Caco-2 (cell line): ENCODE results near the gene ZFP91. TPM values are rescaled to one million over a fixed set of nuclear protein-coding genes. Genes with fewer than 3 reads are reported as not detected.

Experiments used
- BruUV-seq: library from RNA; stranded (reverse); fragments of 400-500 nt; replicated peaks from 2 replicates; lab custom pipeline; 2021; lab: Mats Ljungman, UMichigan
- CTCF ChIA-PET: fragments of 300-600 bp; sonication (Branson Sonifier 250); formaldehyde crosslinking; loops from one replicate; lab custom pipeline; 2022; ENCODE audit warnings: antibody characterized with exemption; lab: Charles Lee
- POLR2A ChIA-PET: fragments of 300-600 bp; sonication (Branson Sonifier 250); formaldehyde crosslinking; loops from one replicate; lab custom pipeline; 2022; ENCODE audit warnings: antibody characterized with exemption; lab: Charles Lee
- DNase-seq, 2 experiments: peaks; one replicate each; pipeline versions ENCODE4 v3.0.0 to v3.0.0-alpha.2; 2020 to 2022
- H3K27me3 ChIP-seq: replicated peaks from 2 replicates; pipeline ENCODE4 v1.6.0; 2011; ENCODE audit warnings: low read length; ENCODE audit not compliant: control insufficient read depth, insufficient read depth
- H3K36me3 ChIP-seq: 2 replicates; pipeline ENCODE4 v1.5.1; 2011; ENCODE audit warnings: low read length; ENCODE audit not compliant: control insufficient read depth, insufficient read depth
- H3K4me1 ChIP-seq: fragments of 250-450 bp; sonication (Bioruptor Pico); 2 replicates; pipeline ENCODE4 v1.5.1; 2020; ENCODE audit warnings: mild to moderate bottlenecking
- H3K4me3 ChIP-seq: 2 replicates; pipeline ENCODE4 v1.5.1; 2011; ENCODE audit warnings: low read depth, mild to moderate bottlenecking, control low read depth, low read length
- H3K9me3 ChIP-seq: fragments of 250-450 bp; sonication (Bioruptor Pico); 2 replicates; pipeline ENCODE4 v1.5.1; 2020; ENCODE audit warnings: mild to moderate bottlenecking, moderate library complexity
- H3K27ac Mint-ChIP-seq: one replicate; pipeline ENCODE4 v1.8.0; 2022; ENCODE audit warnings: mixed read lengths; ENCODE audit not compliant: unreplicated experiment
- H3K27me3 Mint-ChIP-seq: one replicate; pipeline ENCODE4 v1.8.0; 2022; ENCODE audit warnings: mixed read lengths; ENCODE audit not compliant: insufficient read depth, unreplicated experiment
- H3K36me3 Mint-ChIP-seq: one replicate; pipeline ENCODE4 v1.8.0; 2022; ENCODE audit warnings: mild to moderate bottlenecking, mixed read lengths; ENCODE audit not compliant: insufficient read depth, unreplicated experiment
- H3K4me1 Mint-ChIP-seq: one replicate; pipeline ENCODE4 v1.8.0; 2022; ENCODE audit warnings: low read depth, mixed read lengths; ENCODE audit not compliant: unreplicated experiment
- H3K4me3 Mint-ChIP-seq: one replicate; pipeline ENCODE4 v1.8.0; 2022; ENCODE audit warnings: mild to moderate bottlenecking, moderate library complexity, mixed read lengths; ENCODE audit not compliant: unreplicated experiment
- H3K9me3 Mint-ChIP-seq: one replicate; pipeline ENCODE4 v1.8.0; 2022; ENCODE audit warnings: mixed read lengths; ENCODE audit not compliant: unreplicated experiment
- CTCF ChIP-seq, 2 experiments: fragments of 200-600 bp in 1 of 2; IDR thresholded peaks; 1 replicate in 1 of 2; 2 replicates in 1 of 2; pipeline versions ENCODE4 v1.5.1 to v1.8.0; 2011 to 2022; ENCODE audit warnings: antibody characterized with exemption in 1 of 2, control low read depth in 1 of 2, inconsistent platforms in 1 of 2, low read depth in 1 of 2, low read length in 1 of 2, mild to moderate bottlenecking in 1 of 2, moderate library complexity in 1 of 2; ENCODE audit not compliant: insufficient read depth in 1 of 2, severe bottlenecking in 1 of 2, unreplicated experiment in 1 of 2
- intact Hi-C: fragments of 100-400 bp; cut with micrococcal nuclease; formaldehyde crosslinking; loops from one replicate; pipeline ENCODE4 v1.10.0; 2022; ENCODE audit not compliant: unreplicated experiment
- total RNA-seq: library from RNA; stranded (reverse); gene quantifications from 2 replicates; pipeline ENCODE4 v1.2.3, GENCODE V29; 2022

Gene ZFP91
- total RNA-seq, 1 experiment from 2014 or later, result 40.6 TPM

GRCh38 chr11:58617976-58618557 is 39.2 kb downstream of the ZFP91 start:
- ChIA-PET POLR2A (no interaction called here), CTCF (no interaction called here)
- H3K36me3 ChIP-seq, result peaks cover 5% of the 10 kb centered on the region

GRCh38 chr11:58621586-58622262 is 42.9 kb downstream of the ZFP91 start:
- no peaks in the 10 kb centered on the region for H3K27me3 ChIP-seq
- Mint-ChIP-seq H3K4me1 (no peaks in the 10 kb centered on the region), H3K36me3 (peaks cover 72% of the 10 kb centered on the region), H3K27me3 (no peaks in the 10 kb centered on the region), H3K9me3 (no peaks in the 10 kb centered on the region), H3K4me3 (no peak overlapping the region), H3K27ac (no peak overlapping the region)
- no peak overlapping the region for H3K4me3 ChIP-seq
- no peaks in the 10 kb centered on the region for H3K4me1 ChIP-seq
- H3K36me3 ChIP-seq, result peaks cover 4% of the 10 kb centered on the region
- no TSS peak for BruUV-seq
- no peaks in the 10 kb centered on the region for H3K9me3 ChIP-seq
- POLR2A ChIA-PET, result no interaction called here
- intact Hi-C loops, result no loop called here
- CTCF ChIA-PET, result interaction anchor here (0.6 kb wide), 1 partner anchor 59 kb away, joined by 7 read pairs; no protein-coding TSS in a partner anchor
- DNase-seq, result no peak
- no peak for TF ChIP-seq CTCF (IDR thresholded peaks at IDR 0.05; ENCODE audit: insufficient read depth in 1 of 2, low read depth in 1 of 2, low read length in 1 of 2, severe bottlenecking in 1 of 2, unreplicated experiment in 1 of 2)

More at GRCh38 chr11:58617976-58618557, 39.2 kb downstream of the ZFP91 start:
- DNase-seq, result peak in 1 of 2 experiments; percentile 17
- Mint-ChIP-seq H3K27me3 (no peaks in the 10 kb centered on the region), H3K4me3 (no peak overlapping the region), H3K36me3 (peaks cover 84% of the 10 kb centered on the region), H3K27ac (no peak overlapping the region), H3K4me1 (no peaks in the 10 kb centered on the region), H3K9me3 (no peaks in the 10 kb centered on the region)
- no peaks in the 10 kb centered on the region for H3K4me1 ChIP-seq
- BruUV-seq, result no TSS peak
- H3K27me3 ChIP-seq, result no peaks in the 10 kb centered on the region
- H3K4me3 ChIP-seq, result no peak overlapping the region
- no peaks in the 10 kb centered on the region for H3K9me3 ChIP-seq
- intact Hi-C loops, result loop anchor here (1.0 kb wide), 1 partner anchor 41 kb away; no protein-coding TSS in a partner anchor
- peak in 1 of 2 experiments; percentile 60 for TF ChIP-seq CTCF (IDR thresholded peaks at IDR 0.05; ENCODE audit: insufficient read depth in 1 of 2, low read depth in 1 of 2, low read length in 1 of 2, severe bottlenecking in 1 of 2, unreplicated experiment in 1 of 2)

- no peak for TF ChIP-seq CTCF (IDR thresholded peaks at IDR 0.05; ENCODE audit: insufficient read depth in 1 of 2, low read depth in 1 of 2, low read length in 1 of 2, severe bottlenecking in 1 of 2, unreplicated experiment in 1 of 2)
- Mint-ChIP-seq H3K36me3 (peaks cover 71% of the 10 kb centered on the region), H3K4me1 (no peaks in the 10 kb centered on the region), H3K27ac (no peak within 1 kb of the TSS), H3K9me3 (no peaks in the 10 kb centered on the region), H3K27me3 (no peaks in the 10 kb centered on the region), H3K4me3 (no peak within 1 kb of the TSS)
- DNase-seq, result no peak
- H3K9me3 ChIP-seq, result no peaks in the 10 kb centered on the region
- H3K4me3 ChIP-seq, result no peak within 1 kb of the TSS
- intact Hi-C loops, result no loop called here
- H3K4me1 ChIP-seq, result no peaks in the 10 kb centered on the region
- no peaks in the 10 kb centered on the region for H3K27me3 ChIP-seq
- H3K36me3 ChIP-seq, result peaks cover 4% of the 10 kb centered on the region
- BruUV-seq, result no TSS peak
- ChIA-PET CTCF (no interaction called here), POLR2A (no interaction called here)
Observed at GRCh38 chr11:58622344-58622743, 43.5 kb downstream of the ZFP91 start, which contains the start of gene CNTF. Gene CNTF (plus strand): TSS chr11:58622665. CDS start chr11:58622753, 88 bp downstream.
